GM19099 (cell line): ENCODE measurements around the gene RPL28.

Source experiments
- POLR2A ChIP-seq: IDR thresholded peaks from 3 replicates; pipeline ENCODE4 v1.6.1; 2011; ENCODE audit warnings: low read depth; ENCODE audit not compliant: insufficient read length; ENCODE audit errors: extremely low read depth

RPL28 gene

DNA sequence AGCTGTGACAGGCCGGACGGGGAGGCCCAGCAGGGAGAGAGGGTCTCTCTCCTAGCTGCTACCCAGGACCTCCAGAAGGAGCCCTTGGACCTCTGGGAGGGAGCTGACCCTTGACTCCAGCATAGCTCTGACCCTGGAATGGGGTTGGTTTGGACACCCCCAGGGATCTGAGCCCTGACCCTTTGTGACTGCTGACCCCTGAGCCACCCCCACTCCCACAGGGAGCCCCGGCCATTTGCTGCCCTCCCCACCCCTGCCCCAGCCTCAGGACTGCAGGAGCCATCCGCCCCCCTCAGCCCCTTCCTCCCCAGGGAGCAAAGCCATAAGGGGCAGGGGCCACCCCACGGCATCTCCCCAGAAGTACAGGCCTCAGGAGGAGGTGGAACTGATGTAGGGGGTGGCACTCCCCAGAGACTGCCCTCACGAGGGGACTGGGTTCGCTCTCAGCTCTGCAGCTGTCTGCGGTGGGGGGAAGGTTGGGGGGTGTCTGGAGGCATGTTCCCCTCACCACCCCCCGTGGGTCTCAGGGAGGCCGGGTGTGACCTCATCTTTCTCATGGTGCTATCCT is 38.2 kb upstream of the RPL28 start:
- TF ChIP-seq POLR2A = no peak

DNA sequence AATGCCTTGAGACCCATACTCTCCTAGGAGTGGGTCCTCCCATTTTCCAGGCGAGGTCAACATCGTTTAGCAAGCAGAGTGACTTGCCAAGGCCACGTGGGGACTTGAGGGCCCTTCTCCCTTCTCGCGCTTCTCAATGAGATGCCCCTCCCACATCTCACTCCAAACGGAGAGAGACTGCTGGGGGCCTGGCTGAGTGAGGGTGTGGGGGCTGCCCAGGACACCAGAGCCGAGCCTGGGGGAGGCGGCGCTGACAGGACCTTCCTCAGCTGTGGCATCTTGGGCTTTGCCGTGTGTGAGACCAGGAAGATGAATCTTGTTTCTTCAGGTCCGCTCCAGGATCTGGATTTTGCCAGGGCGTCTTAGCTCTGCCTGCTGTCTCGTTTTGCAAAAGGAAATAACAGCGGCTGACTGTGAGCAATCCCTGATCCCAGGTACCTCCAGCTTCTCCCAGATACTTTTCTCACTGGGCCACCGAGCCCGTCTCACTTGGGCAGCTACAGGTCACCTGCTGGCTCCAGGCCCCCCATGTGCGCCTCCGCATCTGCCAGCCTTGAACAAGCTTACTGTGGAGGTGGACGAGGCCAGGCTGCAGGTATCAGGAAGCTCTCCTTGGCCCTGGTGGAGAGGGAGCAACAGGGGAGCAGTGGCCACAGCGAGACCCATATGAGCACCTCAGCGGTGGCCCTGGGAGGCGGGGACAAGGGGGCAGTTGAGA is 37.3 kb upstream of the RPL28 start:
- no peak for TF ChIP-seq POLR2A

- no peak for TF ChIP-seq POLR2A
Measured at GRCh38 chr19:55350620-55351315, 35.0 kb upstream of the RPL28 start.

DNA sequence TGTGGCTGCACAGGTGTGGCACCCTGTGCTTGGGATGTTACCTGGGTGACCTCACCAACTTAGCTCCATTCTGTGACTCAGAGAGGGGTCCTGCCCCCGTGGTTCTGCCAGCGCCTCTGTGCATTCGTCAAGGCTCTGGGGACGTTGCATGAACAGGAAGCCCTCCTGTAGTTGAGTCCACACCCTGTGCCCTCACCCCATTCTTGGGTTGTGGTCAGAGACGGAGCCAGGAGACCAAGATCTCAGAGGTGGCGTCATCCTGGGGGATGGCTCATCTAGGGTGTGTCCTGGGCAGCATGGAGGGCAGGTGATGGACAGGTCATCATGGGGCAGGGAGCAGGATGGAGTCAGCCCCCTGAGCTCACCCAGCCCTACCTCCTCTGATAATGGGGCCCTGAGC is 33.7 kb upstream of the RPL28 start:
- no peak for TF ChIP-seq POLR2A

DNA sequence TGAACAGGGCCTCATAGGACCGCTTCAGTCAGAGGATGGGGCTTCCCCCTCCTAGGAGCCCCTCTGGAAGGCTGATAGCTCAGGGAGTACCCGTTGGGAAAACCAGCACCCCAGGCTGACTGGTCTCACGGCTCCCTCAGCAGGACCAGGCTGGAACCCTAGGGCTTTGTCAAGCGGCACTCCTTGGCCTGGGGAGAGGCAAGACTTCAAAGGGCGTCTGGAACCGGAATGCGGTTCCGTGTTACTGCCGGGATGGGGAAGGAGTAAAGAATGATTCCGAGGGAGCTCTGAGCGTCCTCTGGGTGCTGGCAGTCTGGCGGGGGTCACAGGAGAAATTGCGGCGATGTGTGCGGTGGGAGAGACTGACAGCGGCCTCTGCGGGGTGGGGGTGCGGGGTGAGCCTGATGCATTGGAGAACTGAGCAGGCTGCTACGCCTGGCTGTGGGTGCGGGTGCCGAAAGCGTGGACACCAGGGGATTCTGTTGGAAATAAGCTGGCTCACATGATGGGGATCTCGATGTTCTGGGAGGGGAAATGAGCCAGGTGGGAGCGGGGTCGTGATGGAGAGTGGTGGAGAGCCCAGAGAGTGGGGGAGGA is 33.1 kb upstream of the RPL28 start:
- no peak for TF ChIP-seq POLR2A

- TF ChIP-seq POLR2A = no peak
Measured at GRCh38 chr19:55353356-55353802, 32.4 kb upstream of the RPL28 start.

DNA sequence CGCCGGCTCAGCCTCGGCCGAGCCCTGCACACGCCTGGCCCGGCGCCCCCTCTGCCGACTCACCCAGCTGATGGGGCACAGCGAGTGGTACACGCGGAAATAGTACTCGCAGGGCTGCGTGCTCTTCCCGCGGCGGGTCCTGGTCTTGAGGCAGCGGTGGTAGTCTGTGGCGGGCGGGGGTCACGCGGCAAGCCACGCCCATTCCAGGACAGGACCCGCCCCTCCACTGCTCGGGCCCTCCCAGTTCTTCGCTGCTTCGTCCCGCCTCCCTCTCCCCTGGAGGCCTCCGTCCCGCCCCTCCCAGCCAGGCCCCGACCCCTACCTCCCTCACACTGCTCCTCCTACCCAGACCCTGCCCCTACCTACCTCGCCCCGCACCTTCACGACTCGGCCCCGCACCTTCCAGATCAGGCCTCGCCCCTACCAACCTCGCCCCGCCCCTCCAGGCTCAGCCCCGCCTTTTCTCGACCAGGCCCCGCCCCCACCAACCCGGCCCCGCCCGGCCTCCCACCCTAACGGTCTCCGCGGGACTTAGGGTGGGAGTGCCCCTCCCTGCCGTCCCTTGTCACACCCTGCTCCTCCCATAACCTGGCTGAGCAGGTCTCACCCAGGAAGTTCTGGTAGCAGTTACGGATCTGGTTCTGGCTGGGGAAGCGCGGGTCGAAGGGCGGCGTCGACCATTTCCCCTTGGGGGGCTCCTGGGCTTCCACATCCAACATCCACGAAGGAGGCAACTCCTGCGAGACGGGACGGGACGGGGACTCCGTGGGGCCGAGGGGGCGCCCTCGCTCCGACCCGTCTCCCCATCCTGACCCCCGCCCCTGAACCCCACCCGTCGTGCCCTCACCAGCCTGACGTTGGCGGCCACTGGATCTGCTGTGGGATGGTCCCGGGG is 31.7 kb upstream of the RPL28 start:
- TF ChIP-seq POLR2A = no peak

GRCh38 chr19:55354698-55355212 is 31.0 kb upstream of the RPL28 start, which contains the start of gene COX6B2:
TSS of gene COX6B2 (minus strand) at chr19:55354719. CDS start at chr19:55354521, 198 bp downstream.
- no peak for TF ChIP-seq POLR2A

- no peak for TF ChIP-seq POLR2A
Measured at GRCh38 chr19:55355213-55355821, 30.4 kb upstream of the RPL28 start.

- TF ChIP-seq POLR2A = no peak
Measured at GRCh38 chr19:55358493-55358892, 27.2 kb upstream of the RPL28 start.

GRCh38 chr19:55358943-55359908 is 26.5 kb upstream of the RPL28 start:
- no peak for TF ChIP-seq POLR2A

DNA sequence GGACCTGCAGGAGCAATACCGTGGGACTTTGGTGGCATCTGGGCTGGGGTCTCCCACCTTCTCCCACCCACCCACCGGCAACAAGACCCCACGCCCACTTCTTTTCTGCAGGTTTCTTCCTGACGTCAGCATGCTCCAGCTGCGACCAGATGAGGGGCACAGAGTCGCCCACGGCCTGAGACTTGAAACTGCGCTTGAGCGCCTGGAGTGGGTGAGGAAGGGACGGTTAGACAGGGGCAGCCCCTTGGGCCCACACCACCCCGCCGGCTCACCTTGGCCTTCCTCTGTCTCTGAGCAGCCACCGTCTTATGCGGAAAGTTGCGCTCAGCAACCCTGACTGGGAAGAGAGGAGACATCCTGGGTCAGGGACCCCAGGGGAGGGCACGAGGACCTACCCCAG is 24.8 kb upstream of the RPL28 start:
- TF ChIP-seq POLR2A = no peak

GRCh38 chr19:55362174-55362989 is 23.4 kb upstream of the RPL28 start:
- TF ChIP-seq POLR2A = no peak
